Measurements from ENCODE around the gene MTX1.
"Not testable (repeated sequence)": the region's sequence is repeated elsewhere in the genome, so short reads cannot be mapped to it uniquely, and the experiment has no call there.

The MTX1 gene

GRCh38 chr1:155245163-155245524, 36.6 kb downstream of the MTX1 start:
- Histone ChIP-seq H3K4me1 (ENCODE audit: control insufficient read depth in 1 of 2, insufficient read depth in 1 of 2, low read depth in 1 of 2, low read length in 1 of 2) (peaks cover 47 to 52% of the 10 kb centered on the region in 2 experiments), H3K9me3 (no peaks in the 10 kb centered on the region), H3K4me3 (ENCODE audit: low read depth in 1 of 2, low read length in 1 of 2) (peak overlapping the region; percentile 92 to 95), H3K36me3 (peaks cover under 1% of the 10 kb centered on the region), H3K27ac (peak overlapping the region; percentile 86), H3K27me3 (no peaks in the 10 kb centered on the region)
- TF ChIP-seq CTCF (IDR thresholded peaks at IDR 0.05), result no peak

- H3K4me1 ChIP-seq (ENCODE audit: control insufficient read depth in 1 of 2, insufficient read depth in 1 of 2, low read depth in 1 of 2, low read length in 1 of 2), result peaks cover 44 to 45% of the 10 kb centered on the region in 2 experiments
- not testable (repeated sequence) for H3K9me3 ChIP-seq; H3K36me3 ChIP-seq; H3K4me3 ChIP-seq (ENCODE audit: low read depth in 1 of 2, low read length in 1 of 2); H3K27me3 ChIP-seq; H3K27ac ChIP-seq
Observed at GRCh38 chr1:155246796-155247195, 38.3 kb downstream of the MTX1 start.

- H3K4me1 ChIP-seq (ENCODE audit: control insufficient read depth in 1 of 2, insufficient read depth in 1 of 2, low read depth in 1 of 2, low read length in 1 of 2), result peaks cover 33 to 34% of the 10 kb centered on the region in 2 experiments
- H3K27me3 ChIP-seq, result no peaks in the 10 kb centered on the region
- H3K36me3 ChIP-seq, result no peaks in the 10 kb centered on the region
- no peak for TF ChIP-seq CTCF (IDR thresholded peaks at IDR 0.05)
- H3K27ac ChIP-seq, result no peak overlapping the region
- no peak overlapping the region for H3K4me3 ChIP-seq (ENCODE audit: low read depth in 1 of 2, low read length in 1 of 2)
- H3K9me3 ChIP-seq, result no peaks in the 10 kb centered on the region
Observed at GRCh38 chr1:155247667-155248553, 39.4 kb downstream of the MTX1 start.

GRCh38 chr1:155250246-155250632, 41.7 kb downstream of the MTX1 start:
- Histone ChIP-seq H3K4me1 (ENCODE audit: control insufficient read depth in 1 of 2, insufficient read depth in 1 of 2, low read depth in 1 of 2, low read length in 1 of 2) (peaks cover 21 to 24% of the 10 kb centered on the region in 2 experiments), H3K36me3 (no peaks in the 10 kb centered on the region), H3K27me3 (peaks cover 6% of the 10 kb centered on the region), H3K9me3 (no peaks in the 10 kb centered on the region), H3K27ac (peak overlapping the region; percentile 33), H3K4me3 (ENCODE audit: low read depth in 1 of 2, low read length in 1 of 2) (peak overlapping the region; percentile 64 to 69)
- no peak for TF ChIP-seq CTCF (IDR thresholded peaks at IDR 0.05)

GRCh38 chr1:155250633-155251449, 42.3 kb downstream of the MTX1 start:
- Histone ChIP-seq H3K27ac (peak overlapping the region; percentile 33), H3K4me1 (ENCODE audit: control insufficient read depth in 1 of 2, insufficient read depth in 1 of 2, low read depth in 1 of 2, low read length in 1 of 2) (peaks cover 24 to 27% of the 10 kb centered on the region in 2 experiments), H3K36me3 (no peaks in the 10 kb centered on the region), H3K27me3 (peaks cover 6% of the 10 kb centered on the region), H3K4me3 (ENCODE audit: low read depth in 1 of 2, low read length in 1 of 2) (peak overlapping the region; percentile 64 to 69), H3K9me3 (no peaks in the 10 kb centered on the region)
- peak; percentile 100 for TF ChIP-seq CTCF (IDR thresholded peaks at IDR 0.05)

All from neutrophil (primary cell).